Large intestine (tissue), 3 donors: ENCODE results near the gene TUSC2. TPM values are rescaled to one million over a fixed set of nuclear protein-coding genes. Genes with fewer than 3 reads are reported as not detected.

Source experiments
- DNase-seq, 2 donors: peaks; one replicate each; pipeline versions ENCODE4 v3.0.0 to v3.0.0-alpha.2; 2013
- H3K27ac ChIP-seq: one replicate; pipeline ENCODE4 v1.5.1; 2013; ENCODE audit warnings: low read length
- H3K27me3 ChIP-seq: 2 replicates; pipeline ENCODE4 v1.6.1; 2013; ENCODE audit warnings: low read length; ENCODE audit not compliant: control insufficient read depth, insufficient read depth
- H3K36me3 ChIP-seq: 2 replicates; pipeline ENCODE4 v1.6.1; 2013; ENCODE audit warnings: low read length; ENCODE audit not compliant: control insufficient read depth, insufficient read depth
- H3K4me1 ChIP-seq: one replicate; pipeline ENCODE4 v1.6.1; 2013; ENCODE audit warnings: low read length; ENCODE audit not compliant: control insufficient read depth, insufficient read depth
- H3K4me3 ChIP-seq: one replicate; pipeline ENCODE4 v1.5.1; 2013; ENCODE audit warnings: low read length
- H3K9me3 ChIP-seq: one replicate; pipeline ENCODE4 v1.6.1; 2013; ENCODE audit warnings: mild to moderate bottlenecking, low read depth, low read length, moderate library complexity; ENCODE audit not compliant: control insufficient read depth
- WGBS: methylation state at CpG from one replicate; pipeline ENCODE4 v1.1.5; 2013; ENCODE audit warnings: low lambda C conversion rate; ENCODE audit not compliant: insufficient coverage; 5-methylcytosine and 5-hydroxymethylcytosine counted together
- polyA plus RNA-seq: library from polyadenylated mRNA; unstranded; fragments of 120-200 nt; gene quantifications from one replicate; pipeline ENCODE4 v1.2.1, GENCODE V29; 2013

The TUSC2 gene
- polyA plus RNA-seq, 1 donor: 28.0 TPM

- Histone ChIP-seq H3K9me3 (no peaks in the 10 kb centered on the region), H3K4me3 (peak within 1 kb of the TSS; percentile 27), H3K27ac (no peak within 1 kb of the TSS), H3K27me3 (peaks cover 10% of the 10 kb centered on the region), H3K36me3 (peaks cover 20% of the 10 kb centered on the region), H3K4me1 (peaks cover 26% of the 10 kb centered on the region)
- WGBS: no CpG with 5 or more reads among the region's 45 CpGs
- DNase-seq: peak in 1 of 2 donors; percentile 42
Observed at GRCh38 chr3:50345586-50346234, 17.7 kb upstream of the TUSC2 start, which contains the start of gene ZMYND10. TSS of gene ZMYND10 (minus strand) at chr3:50345732. CDS start at chr3:50345579, 153 bp downstream.

GRCh38 chr3:50345008-50345407 lies 17.0 kb upstream of the TUSC2 start:
- H3K4me1 ChIP-seq: peaks cover 22% of the 10 kb centered on the region
- peak overlapping the region; percentile 27 for H3K4me3 ChIP-seq
- no peak for DNase-seq
- H3K27ac ChIP-seq: no peak overlapping the region
- H3K36me3 ChIP-seq: peaks cover 20% of the 10 kb centered on the region
- H3K27me3 ChIP-seq: peaks cover 16% of the 10 kb centered on the region
- no CpG with 5 or more reads among the region's 8 CpGs for WGBS
- peaks cover 3% of the 10 kb centered on the region for H3K9me3 ChIP-seq

GRCh38 chr3:50342813-50343633 lies 15.0 kb upstream of the TUSC2 start:
- peaks cover 13% of the 10 kb centered on the region for H3K4me1 ChIP-seq

GRCh38 chr3:50341996-50342650 lies 14.1 kb upstream of the TUSC2 start:
- Histone ChIP-seq H3K9me3 (peaks cover 6% of the 10 kb centered on the region), H3K36me3 (no peaks in the 10 kb centered on the region), H3K27ac (no peak overlapping the region), H3K4me1 (peaks cover 19% of the 10 kb centered on the region), H3K4me3 (no peak overlapping the region), H3K27me3 (peaks cover 20% of the 10 kb centered on the region)
- no CpG with 5 or more reads among the region's 13 CpGs for WGBS
- no peak for DNase-seq

More at GRCh38 chr3:50342813-50343633, 15.0 kb upstream of the TUSC2 start:
- no peak for DNase-seq
- no peak overlapping the region for H3K27ac ChIP-seq
- peaks cover 3% of the 10 kb centered on the region for H3K9me3 ChIP-seq
- H3K27me3 ChIP-seq: peaks cover 20% of the 10 kb centered on the region
- no CpG with 5 or more reads among the region's 13 CpGs for WGBS
- peaks cover 7% of the 10 kb centered on the region for H3K36me3 ChIP-seq
- H3K4me3 ChIP-seq: no peak overlapping the region

- peak overlapping the region; percentile 27 for H3K4me3 ChIP-seq
- no peak overlapping the region for H3K27ac ChIP-seq
- DNase-seq: no peak
- H3K9me3 ChIP-seq: peaks cover 6% of the 10 kb centered on the region
- no CpG with 5 or more reads among the region's 9 CpGs for WGBS
- H3K27me3 ChIP-seq: peaks cover 20% of the 10 kb centered on the region
- no peaks in the 10 kb centered on the region for H3K36me3 ChIP-seq
- H3K4me1 ChIP-seq: peaks cover 19% of the 10 kb centered on the region
Observed at GRCh38 chr3:50341537-50341936, 13.5 kb upstream of the TUSC2 start.

- peak in 1 of 2 donors; percentile 63 for DNase-seq
- H3K27ac ChIP-seq: no peak within 1 kb of the TSS
- no CpG with 5 or more reads among the region's 85 CpGs for WGBS
- peaks cover 20% of the 10 kb centered on the region for H3K27me3 ChIP-seq
- peaks cover 6% of the 10 kb centered on the region for H3K9me3 ChIP-seq
- peaks cover 23% of the 10 kb centered on the region for H3K4me1 ChIP-seq
- H3K36me3 ChIP-seq: no peaks in the 10 kb centered on the region
- H3K4me3 ChIP-seq: peak within 1 kb of the TSS; percentile 27
Observed at GRCh38 chr3:50340448-50341329, 12.7 kb upstream of the TUSC2 start, which contains the start of gene RASSF1. TSS of gene RASSF1 (minus strand) at chr3:50340836. CDS start at chr3:50340805, 31 bp downstream.

GRCh38 chr3:50340147-50340447 lies 12.1 kb upstream of the TUSC2 start:
- no CpG with 5 or more reads among the region's 9 CpGs for WGBS

GRCh38 chr3:50339485-50340146 lies 11.6 kb upstream of the TUSC2 start:
- 100% methylated on average over 3 of the region's 14 CpGs for WGBS
- DNase-seq: no peak
- H3K36me3 ChIP-seq: no peaks in the 10 kb centered on the region
- H3K27me3 ChIP-seq: peaks cover 20% of the 10 kb centered on the region
- H3K4me3 ChIP-seq: peak overlapping the region; percentile 27
- peaks cover 22% of the 10 kb centered on the region for H3K4me1 ChIP-seq
- H3K27ac ChIP-seq: no peak overlapping the region
- peaks cover 6% of the 10 kb centered on the region for H3K9me3 ChIP-seq

More at GRCh38 chr3:50340147-50340447, 12.1 kb upstream of the TUSC2 start:
- Histone ChIP-seq H3K27me3 (peaks cover 20% of the 10 kb centered on the region), H3K4me1 (peaks cover 23% of the 10 kb centered on the region), H3K4me3 (peak overlapping the region; percentile 27), H3K9me3 (peaks cover 6% of the 10 kb centered on the region), H3K36me3 (no peaks in the 10 kb centered on the region), H3K27ac (no peak overlapping the region)
- DNase-seq: no peak

GRCh38 chr3:50338965-50339364 lies 10.9 kb upstream of the TUSC2 start:
- WGBS: no CpG with 5 or more reads among the region's 5 CpGs
- no peak for DNase-seq
- peaks cover 20% of the 10 kb centered on the region for H3K27me3 ChIP-seq
- H3K36me3 ChIP-seq: no peaks in the 10 kb centered on the region
- peak overlapping the region; percentile 26 for H3K27ac ChIP-seq
- H3K9me3 ChIP-seq: peaks cover 6% of the 10 kb centered on the region
- H3K4me3 ChIP-seq: no peak overlapping the region
- peaks cover 28% of the 10 kb centered on the region for H3K4me1 ChIP-seq
